ENCODE data around the gene APOL6. TPM values are rescaled to one million over a fixed set of nuclear protein-coding genes. Genes with fewer than 3 reads are reported as not detected.

Gene APOL6
- total RNA-seq, 1 experiment from 2014 or later = 13.9 TPM

GRCh38 chr22:35625763-35626432, 22.3 kb upstream of the APOL6 start:
- no peak for DNase-seq
- Histone ChIP-seq H3K27me3 (replicated peaks; ENCODE audit: control insufficient read depth, insufficient read depth, low read length) (no peaks in the 10 kb centered on the region; the same call in 1 of the 2 replicates), H3K4me1 (peaks cover 14% of the 10 kb centered on the region), H3K36me3 (ENCODE audit: control insufficient read depth, insufficient read depth, low read length) (no peaks in the 10 kb centered on the region), H3K4me3 (ENCODE audit: low read depth, low read length) (no peak overlapping the region), H3K9me3 (no peaks in the 10 kb centered on the region)
- POLR2A ChIA-PET = no interaction called here
- BruUV-seq (replicated peaks) = no TSS peak
- Mint-ChIP-seq H3K27me3 (ENCODE audit: insufficient read depth, unreplicated experiment) (no peaks in the 10 kb centered on the region), H3K9me3 (ENCODE audit: unreplicated experiment) (no peaks in the 10 kb centered on the region), H3K4me1 (ENCODE audit: low read depth, unreplicated experiment) (peaks cover 18% of the 10 kb centered on the region), H3K36me3 (ENCODE audit: insufficient read depth, unreplicated experiment) (no peaks in the 10 kb centered on the region), H3K27ac (ENCODE audit: unreplicated experiment) (no peak overlapping the region), H3K4me3 (ENCODE audit: unreplicated experiment) (no peak overlapping the region)
- CTCF ChIA-PET = no interaction called here
- TF ChIP-seq, protein P1, sequence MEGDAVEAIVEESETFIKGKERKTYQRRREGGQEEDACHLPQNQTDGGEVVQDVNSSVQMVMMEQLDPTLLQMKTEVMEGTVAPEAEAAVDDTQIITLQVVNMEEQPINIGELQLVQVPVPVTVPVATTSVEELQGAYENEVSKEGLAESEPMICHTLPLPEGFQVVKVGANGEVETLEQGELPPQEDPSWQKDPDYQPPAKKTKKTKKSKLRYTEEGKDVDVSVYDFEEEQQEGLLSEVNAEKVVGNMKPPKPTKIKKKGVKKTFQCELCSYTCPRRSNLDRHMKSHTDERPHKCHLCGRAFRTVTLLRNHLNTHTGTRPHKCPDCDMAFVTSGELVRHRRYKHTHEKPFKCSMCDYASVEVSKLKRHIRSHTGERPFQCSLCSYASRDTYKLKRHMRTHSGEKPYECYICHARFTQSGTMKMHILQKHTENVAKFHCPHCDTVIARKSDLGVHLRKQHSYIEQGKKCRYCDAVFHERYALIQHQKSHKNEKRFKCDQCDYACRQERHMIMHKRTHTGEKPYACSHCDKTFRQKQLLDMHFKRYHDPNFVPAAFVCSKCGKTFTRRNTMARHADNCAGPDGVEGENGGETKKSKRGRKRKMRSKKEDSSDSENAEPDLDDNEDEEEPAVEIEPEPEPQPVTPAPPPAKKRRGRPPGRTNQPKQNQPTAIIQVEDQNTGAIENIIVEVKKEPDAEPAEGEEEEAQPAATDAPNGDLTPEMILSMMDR (IDR thresholded peaks at IDR 0.05; ENCODE audit: insufficient read depth in 1 of 2, low read depth in 1 of 2, low read length in 1 of 2, severe bottlenecking in 1 of 2, unreplicated experiment in 1 of 2) = no peak
- intact Hi-C loops (cut with micrococcal nuclease; ENCODE audit: unreplicated experiment) = no loop called here

GRCh38 chr22:35627267-35628041, 20.8 kb upstream of the APOL6 start:
- H3K4me3 Mint-ChIP-seq (ENCODE audit: unreplicated experiment) = peak overlapping the region; percentile 79
- intact Hi-C loops (cut with micrococcal nuclease; ENCODE audit: unreplicated experiment) = loop anchor here (1.0 kb wide), 3 partner anchors 112 to 294 kb away; no protein-coding TSS in a partner anchor
- Histone ChIP-seq H3K27me3 (replicated peaks; ENCODE audit: control insufficient read depth, insufficient read depth, low read length) (no peaks in the 10 kb centered on the region; the same call in 1 of the 2 replicates), H3K4me3 (ENCODE audit: low read depth, low read length) (peak overlapping the region; percentile 65), H3K4me1 (peaks cover 8% of the 10 kb centered on the region), H3K9me3 (no peaks in the 10 kb centered on the region), H3K36me3 (ENCODE audit: control insufficient read depth, insufficient read depth, low read length) (no peaks in the 10 kb centered on the region)
- H3K36me3 Mint-ChIP-seq (ENCODE audit: insufficient read depth, unreplicated experiment) = no peaks in the 10 kb centered on the region
- H3K27ac Mint-ChIP-seq (ENCODE audit: unreplicated experiment) = peak overlapping the region; percentile 78
- no TSS peak for BruUV-seq (replicated peaks)
- ChIA-PET CTCF (interaction anchor here (0.6 to 1.4 kb wide), 2 partner anchors 21 to 390 kb away, joined by 5 to 7 read pairs; partner anchors contain the start of gene APOL6), POLR2A (interaction anchor here (0.6 kb wide), 1 partner anchor 21 kb away, joined by 3 read pairs; no protein-coding TSS in a partner anchor)
- H3K9me3 Mint-ChIP-seq (ENCODE audit: unreplicated experiment) = no peaks in the 10 kb centered on the region
- TF ChIP-seq, protein P1 (IDR thresholded peaks at IDR 0.05; ENCODE audit: insufficient read depth in 1 of 2, low read depth in 1 of 2, low read length in 1 of 2, severe bottlenecking in 1 of 2, unreplicated experiment in 1 of 2) = peak in 1 of 2 experiments; percentile 68
- peak; percentile 76 to 79 for DNase-seq
- peaks cover 18% of the 10 kb centered on the region for H3K4me1 Mint-ChIP-seq (ENCODE audit: low read depth, unreplicated experiment)
- H3K27me3 Mint-ChIP-seq (ENCODE audit: insufficient read depth, unreplicated experiment) = no peaks in the 10 kb centered on the region

GRCh38 chr22:35628732-35629131, 19.5 kb upstream of the APOL6 start:
- ChIA-PET CTCF (no interaction called here), POLR2A (no interaction called here)
- no peak overlapping the region for H3K4me3 Mint-ChIP-seq (ENCODE audit: unreplicated experiment)
- no TSS peak for BruUV-seq (replicated peaks)
- Histone ChIP-seq H3K4me3 (ENCODE audit: low read depth, low read length) (no peak overlapping the region), H3K27me3 (replicated peaks; ENCODE audit: control insufficient read depth, insufficient read depth, low read length) (no peaks in the 10 kb centered on the region; the same call in 1 of the 2 replicates), H3K4me1 (no peaks in the 10 kb centered on the region), H3K9me3 (no peaks in the 10 kb centered on the region), H3K36me3 (ENCODE audit: control insufficient read depth, insufficient read depth, low read length) (no peaks in the 10 kb centered on the region)
- DNase-seq = no peak
- H3K27me3 Mint-ChIP-seq (ENCODE audit: insufficient read depth, unreplicated experiment) = no peaks in the 10 kb centered on the region
- no peak overlapping the region for H3K27ac Mint-ChIP-seq (ENCODE audit: unreplicated experiment)
- peaks cover 7% of the 10 kb centered on the region for H3K4me1 Mint-ChIP-seq (ENCODE audit: low read depth, unreplicated experiment)
- intact Hi-C loops (cut with micrococcal nuclease; ENCODE audit: unreplicated experiment) = no loop called here
- peaks cover 8% of the 10 kb centered on the region for H3K9me3 Mint-ChIP-seq (ENCODE audit: unreplicated experiment)
- TF ChIP-seq, protein P1 (IDR thresholded peaks at IDR 0.05; ENCODE audit: insufficient read depth in 1 of 2, low read depth in 1 of 2, low read length in 1 of 2, severe bottlenecking in 1 of 2, unreplicated experiment in 1 of 2) = no peak
- peaks cover 4% of the 10 kb centered on the region for H3K36me3 Mint-ChIP-seq (ENCODE audit: insufficient read depth, unreplicated experiment)
